NCI-H1417 (cell line): ENCODE data around the gene PKP4.
A peak's percentile ranks its signal among the peaks of the same experiment; 100 is the strongest.

Experiments
- DNase-seq, 3 experiments: peaks; one replicate each; lab custom pipeline; 2025; lab: John Stamatoyannopoulos, UW

The PKP4 gene

DNA sequence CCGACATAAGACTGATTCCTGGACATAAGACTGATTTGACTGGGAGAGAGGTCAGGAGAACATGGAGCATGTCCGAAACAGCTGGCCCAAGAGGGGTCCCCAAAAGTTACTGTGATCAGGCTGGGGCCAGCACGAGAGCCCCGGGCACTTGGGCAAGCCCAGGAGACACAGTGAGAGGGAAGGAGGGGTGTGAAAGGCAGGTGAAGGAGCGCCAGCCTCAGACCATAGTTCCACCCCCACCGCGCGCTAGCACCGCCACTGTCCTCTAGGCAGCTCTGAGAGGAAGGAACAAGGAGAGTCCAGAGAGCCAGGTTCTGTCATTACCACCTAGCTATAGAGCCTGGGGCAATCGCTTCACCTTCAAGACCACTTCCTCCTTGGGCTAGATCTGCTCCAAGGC, 260.2 kb downstream of the PKP4 start:
- no peak for DNase-seq

GRCh38 chr2:158717366-158718195, 260.8 kb downstream of the PKP4 start:
- no peak for DNase-seq

- DNase-seq = no peak
These were observed 261.4 kb downstream of the PKP4 start for GRCh38 chr2:158718196-158718585.

DNA sequence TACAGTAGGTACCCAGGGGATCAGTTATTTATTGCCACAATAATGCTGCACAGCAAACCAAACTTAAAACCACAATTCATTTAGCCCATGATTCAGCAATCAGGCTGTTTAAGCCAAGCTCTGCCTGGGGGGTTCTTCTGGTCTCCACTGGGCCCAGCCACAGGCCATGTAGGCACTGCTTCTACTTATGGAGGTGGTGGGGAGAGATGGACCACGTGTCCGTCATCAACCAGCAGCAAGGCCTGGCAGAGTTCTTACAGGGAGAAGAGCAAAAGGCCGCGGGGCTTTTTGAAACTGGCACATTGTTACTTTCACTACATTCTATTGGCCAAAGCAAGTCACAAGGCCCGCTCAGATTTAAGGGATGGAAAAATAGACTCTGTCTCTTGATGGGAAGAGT, 262.1 kb downstream of the PKP4 start:
- no peak for DNase-seq

GRCh38 chr2:158719403-158719802, 262.7 kb downstream of the PKP4 start:
- DNase-seq = peak in 1 of 3 experiments; percentile 33

- no peak for DNase-seq
These were observed 265.7 kb downstream of the PKP4 start for GRCh38 chr2:158722266-158723105.

DNA sequence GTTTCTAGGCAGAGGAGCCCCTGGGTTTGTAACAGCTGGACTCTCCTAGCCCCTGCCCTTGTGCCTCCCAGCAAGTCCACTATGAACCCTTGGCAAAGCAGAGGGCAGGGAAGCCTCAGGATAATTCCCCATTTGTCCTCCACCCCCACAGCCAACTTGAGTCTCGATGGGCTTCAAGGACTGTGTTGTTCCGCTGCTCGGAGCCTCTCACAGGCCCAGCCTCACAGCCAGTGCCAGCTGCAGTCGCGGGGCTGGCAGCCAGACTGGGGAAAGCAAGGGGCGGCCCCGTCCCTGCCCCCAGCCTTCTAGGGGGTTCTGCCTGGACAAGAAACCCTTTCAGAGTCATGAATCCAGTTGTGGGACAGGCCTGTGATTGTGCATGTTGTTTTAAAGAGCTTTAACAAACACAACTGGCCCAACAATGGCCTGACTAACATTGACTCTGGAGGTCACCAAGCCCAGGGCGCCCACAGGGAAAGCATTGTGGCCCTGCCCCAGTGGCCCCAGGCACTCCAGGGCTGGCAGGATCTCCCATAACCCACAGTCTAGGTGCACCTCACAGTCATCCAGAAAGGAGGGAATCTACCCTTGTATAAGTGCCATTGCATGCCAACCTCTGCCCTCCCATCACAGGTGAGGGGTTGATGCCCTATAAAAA, 266.6 kb downstream of the PKP4 start:
- DNase-seq = no peak

GRCh38 chr2:158723921-158724802, 267.4 kb downstream of the PKP4 start:
- peak in 2 of 3 experiments; percentile 16 to 45 for DNase-seq

DNA sequence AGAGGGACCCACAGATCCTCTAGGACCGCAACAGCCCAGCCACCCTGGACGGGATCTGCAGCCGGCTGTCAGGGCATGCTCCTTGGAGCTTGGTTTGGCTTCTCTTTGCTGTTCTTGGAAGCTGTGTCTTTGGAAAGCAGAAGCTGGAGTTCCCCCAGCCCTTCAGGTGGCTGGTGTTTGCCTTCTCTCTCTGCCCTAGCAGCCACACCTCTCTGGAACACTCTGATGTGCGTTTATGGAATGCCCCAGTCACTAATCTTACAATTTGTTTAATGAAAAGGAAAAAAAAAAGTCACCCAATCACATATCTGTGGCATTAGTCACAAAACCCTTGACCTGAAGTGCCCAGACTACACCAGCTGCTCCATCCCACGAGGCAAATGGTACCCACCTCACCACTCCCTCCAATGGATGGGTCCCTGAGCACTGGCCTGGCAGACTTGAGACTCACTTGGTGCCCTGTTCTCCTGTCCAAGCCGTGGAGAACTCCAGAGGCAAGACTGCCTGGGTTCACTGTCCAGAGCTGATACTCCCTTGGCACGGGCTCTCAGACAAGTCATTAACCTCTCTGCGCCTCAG, 268.1 kb downstream of the PKP4 start:
- peak in 1 of 3 experiments; percentile 16 for DNase-seq

- peak; percentile 1 to 70 (median 38) for DNase-seq
These were observed 268.7 kb downstream of the PKP4 start for GRCh38 chr2:158725441-158725891.

- peak in 1 of 3 experiments; percentile 0 for DNase-seq
These were observed 270.3 kb downstream of the PKP4 start for GRCh38 chr2:158726911-158727592.

DNA sequence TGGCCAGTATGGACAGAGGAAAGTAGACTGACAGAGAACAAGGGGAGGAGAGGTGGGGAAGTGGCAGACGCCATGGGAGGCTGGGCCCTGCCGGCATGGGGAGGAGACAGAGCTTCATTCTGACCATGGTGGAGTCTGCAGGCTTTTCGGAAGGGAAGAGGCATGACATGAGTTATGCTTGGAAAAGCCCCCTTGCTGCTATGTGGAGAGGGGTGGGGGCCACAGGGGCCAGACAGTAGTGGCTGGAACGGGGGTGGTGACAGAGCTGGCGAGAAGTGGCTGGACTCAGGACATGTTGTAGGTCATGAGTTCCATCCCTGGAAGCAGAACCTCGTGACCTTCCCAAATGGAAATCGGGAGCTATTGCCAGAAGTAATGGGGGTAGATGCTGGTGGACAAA, 271.7 kb downstream of the PKP4 start:
- no peak for DNase-seq

GRCh38 chr2:158729451-158729850, 272.7 kb downstream of the PKP4 start:
- no peak for DNase-seq

DNA sequence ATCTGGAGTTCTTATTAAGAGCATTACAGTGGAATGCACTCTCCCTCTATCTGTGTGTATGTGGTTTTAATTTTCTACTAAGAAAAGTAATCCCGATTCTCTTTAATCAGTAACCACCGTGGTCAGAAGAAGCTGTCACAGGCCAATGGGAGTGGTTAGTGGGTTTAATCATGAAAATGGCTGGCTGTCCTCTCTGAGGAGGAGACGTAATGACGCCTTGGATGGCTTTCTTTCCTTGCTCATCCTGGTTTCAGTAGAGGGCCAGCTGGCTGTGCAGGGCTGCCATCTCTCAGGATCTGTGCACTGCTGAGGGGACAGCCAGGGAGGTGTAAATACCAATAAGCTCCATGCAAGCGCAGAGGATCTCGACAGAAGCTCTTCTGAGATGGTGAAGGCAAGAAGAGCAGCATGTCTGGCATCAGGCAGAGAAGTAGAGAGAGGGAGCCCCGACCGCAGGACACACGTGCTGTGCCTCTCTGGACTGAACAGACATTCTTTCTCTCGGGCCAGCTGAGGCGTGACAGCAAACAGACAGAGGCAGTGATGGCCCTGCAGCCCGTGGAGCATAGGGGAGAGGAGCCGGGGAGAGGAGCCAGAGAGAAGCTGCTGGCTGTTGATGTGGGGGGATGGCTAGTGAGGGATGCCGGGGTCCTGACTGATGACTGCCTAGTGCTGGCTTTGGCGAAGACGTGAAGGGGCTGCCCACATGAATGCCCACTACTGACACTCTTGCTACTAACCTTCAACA, 273.3 kb downstream of the PKP4 start:
- peak in 1 of 3 experiments; percentile 53 for DNase-seq

- DNase-seq = no peak
These were observed 273.9 kb downstream of the PKP4 start for GRCh38 chr2:158730621-158731140.

GRCh38 chr2:158731386-158731785, 274.6 kb downstream of the PKP4 start:
- DNase-seq = peak in 1 of 3 experiments; percentile 0
